ENCODE results near the gene VOPP1.
A peak's percentile ranks its signal among the peaks of the same experiment; 100 is the strongest.
"Not testable (repeated sequence)": the region's sequence is repeated elsewhere in the genome, so short reads cannot be mapped to it uniquely, and the experiment has no call there.

VOPP1 gene

GRCh38 chr7:55572378-55573233 lies at the start of gene VOPP1:
Gene VOPP1, minus strand, starts transcription at chr7:55572502. Its CDS starts 178 bp downstream, at chr7:55572324.
- peak; percentile 84 for DNase-seq

GRCh38 chr7:55618913-55619312 lies 46.6 kb upstream of the VOPP1 start:
- DNase-seq, result no peak

- DNase-seq, result not testable (repeated sequence)
Measured at GRCh38 chr7:55614365-55615064, 42.2 kb upstream of the VOPP1 start.

GRCh38 chr7:55609726-55610125 lies 37.4 kb upstream of the VOPP1 start:
- not testable (repeated sequence) for DNase-seq

- not testable (repeated sequence) for DNase-seq
Measured at GRCh38 chr7:55605661-55606060, 33.4 kb upstream of the VOPP1 start.

GRCh38 chr7:55597944-55598499 lies 25.7 kb upstream of the VOPP1 start:
- DNase-seq, result not testable (repeated sequence)

GRCh38 chr7:55597214-55597739 lies 25.0 kb upstream of the VOPP1 start:
- not testable (repeated sequence) for DNase-seq

- no peak for DNase-seq
Measured at GRCh38 chr7:55595511-55595910, 23.2 kb upstream of the VOPP1 start.

- no peak for DNase-seq
Measured at GRCh38 chr7:55594870-55595269, 22.6 kb upstream of the VOPP1 start.

GRCh38 chr7:55594414-55594813 lies 22.1 kb upstream of the VOPP1 start:
- DNase-seq, result no peak

GRCh38 chr7:55593515-55594318 lies 21.4 kb upstream of the VOPP1 start:
- DNase-seq, result no peak

GRCh38 chr7:55593172-55593514 lies 20.8 kb upstream of the VOPP1 start:
- DNase-seq, result no peak

- no peak for DNase-seq
Measured at GRCh38 chr7:55592492-55592891, 20.2 kb upstream of the VOPP1 start.

GRCh38 chr7:55591282-55591931 lies 19.1 kb upstream of the VOPP1 start:
- DNase-seq, result no peak

GRCh38 chr7:55590517-55591281 lies 18.4 kb upstream of the VOPP1 start:
- DNase-seq, result no peak

GRCh38 chr7:55589905-55590304 lies 17.6 kb upstream of the VOPP1 start:
- DNase-seq, result no peak

- no peak for DNase-seq
Measured at GRCh38 chr7:55588976-55589604, 16.8 kb upstream of the VOPP1 start.

GRCh38 chr7:55588379-55588699 lies 16.0 kb upstream of the VOPP1 start:
- no peak for DNase-seq

GRCh38 chr7:55587687-55588378 lies 15.5 kb upstream of the VOPP1 start:
- DNase-seq, result no peak

- DNase-seq, result not testable (repeated sequence)
Measured at GRCh38 chr7:55582656-55583055, 10.4 kb upstream of the VOPP1 start.
